Measurements from ENCODE around the gene A3GALT2. TPM values are rescaled to one million over a fixed set of nuclear protein-coding genes. Genes with fewer than 3 reads are reported as not detected.

The A3GALT2 gene
- total and polyA plus RNA-seq, 9 of the 15 experiments (the other 6 are each of a cell fraction or from before 2014, with no cell fraction given), result not detected

GRCh38 chr1:33273961-33274371 lies 46.9 kb downstream of the A3GALT2 start:
- H3K79me2 ChIP-seq (ENCODE audit: control insufficient read depth, insufficient read depth, low read length), result no peaks in the 10 kb centered on the region
- H3K4me3 ChIP-seq, result no peak overlapping the region
- no peaks in the 10 kb centered on the region for H3K36me3 ChIP-seq (ENCODE audit: control insufficient read depth, insufficient read depth, low read length)
- no peak overlapping the region for H3K4me2 ChIP-seq (ENCODE audit: insufficient read depth, low read length)
- no peaks in the 10 kb centered on the region for H3K9me1 ChIP-seq (ENCODE audit: control insufficient read depth, insufficient read depth, low read length)
- intact Hi-C loops (cut with micrococcal nuclease) (no loop called here), in situ Hi-C loops (cut with MboI) (no loop called here)
- no peak overlapping the region for H3K9ac ChIP-seq (ENCODE audit: insufficient read depth in 1 of 2, low read depth in 2 of 2, low read length in 2 of 2)
- DNase-seq (ENCODE audit: extremely low read depth in 1 of 4, low spot score in 3 of 4), result no peak
- ChIA-PET CTCF (ENCODE audit: low intra/inter-chr PET ratio) (no interaction called here), POLR2A (no interaction called here)
- no peak for ATAC-seq
- FAIRE-seq, result peak; percentile 44
- H3K27ac ChIP-seq (ENCODE audit: extremely low read depth, low read depth, low read length), result no peak overlapping the region
- H3K4me1 ChIP-seq (replicated peaks in 1 of 2; ENCODE audit: control insufficient read depth in 2 of 2, insufficient read depth in 2 of 2, low read length in 2 of 2), result peaks cover 3 to 11% of the 10 kb centered on the region in 2 experiments; a peak in 4 of 5 replicates
- no peaks in the 10 kb centered on the region for H3K9me3 ChIP-seq (replicated peaks; ENCODE audit: control insufficient read depth, insufficient read depth, low read depth, low read length)
- peaks cover 4 to 49% of the 10 kb centered on the region in 2 experiments for H3K27me3 ChIP-seq (ENCODE audit: control insufficient read depth in 2 of 2, insufficient read depth in 2 of 2, low read length in 2 of 2)
- H2AFZ ChIP-seq (ENCODE audit: low read depth, low read length), result no peak overlapping the region
- peaks cover 4% of the 10 kb centered on the region; the same call in 1 of the 2 replicates for H4K20me1 ChIP-seq (replicated peaks; ENCODE audit: control insufficient read depth, insufficient read depth, low read length)
- no TSS peak for BruUV-seq (replicated peaks)
- WGBS (ENCODE audit: insufficient coverage, low coverage, missing lambda C conversion rate), result 6% methylated on average over 7 of the region's 7 CpGs
- TF ChIP-seq KDM4B (IDR thresholded peaks at IDR 0.05; ENCODE audit: borderline replicate concordance in 2 of 2, low read depth in 1 of 2) (no peak), GABPB1 (CRISPR knock-in tag; IDR thresholded peaks at IDR 0.05) (no peak), SMARCE1 (IDR thresholded peaks at IDR 0.05) (no peak), POU5F1 (IDR thresholded peaks at IDR 0.05; ENCODE audit: borderline replicate concordance, low read depth, low read length, partially characterized antibody) (no peak), DDX20 (tag; IDR thresholded peaks at IDR 0.05; ENCODE audit: low read depth) (no peak), ATF4 (CRISPR knock-in tag; IDR thresholded peaks at IDR 0.05) (no peak), HDGF (IDR thresholded peaks at IDR 0.05) (no peak), CEBPG (CRISPR knock-in tag; IDR thresholded peaks at IDR 0.05) (no peak), CEBPG (tag; conservative IDR thresholded peaks at IDR 0.05 in 1 of 2, IDR thresholded peaks at IDR 0.05 in 1 of 2) (no peak), SAFB2 (IDR thresholded peaks at IDR 0.05; ENCODE audit: borderline replicate concordance, low read depth, low read length, severe bottlenecking) (no peak), KDM1A (IDR thresholded peaks at IDR 0.05) (peak in 1 of 2 experiments; percentile 28; a peak in 1 of 4 replicates), ZFP36 (IDR thresholded peaks at IDR 0.05; ENCODE audit: low read depth, low read length, partially characterized antibody) (peak; percentile 75), MTA1 (IDR thresholded peaks at IDR 0.05; ENCODE audit: borderline replicate concordance) (no peak), HNRNPK (IDR thresholded peaks at IDR 0.05; ENCODE audit: low read depth, low read length, poor library complexity, severe bottlenecking) (no peak), ZKSCAN1 (IDR thresholded peaks at IDR 0.05; ENCODE audit: low read depth, low read length) (no peak), MAZ (CRISPR knock-in tag; conservative IDR thresholded peaks at IDR 0.05 in 1 of 2, IDR thresholded peaks at IDR 0.05 in 1 of 2) (no peak), ZNF232 (CRISPR knock-in tag; IDR thresholded peaks at IDR 0.05) (no peak), ZNF311 (CRISPR knock-in tag; IDR thresholded peaks at IDR 0.05) (no peak)
- TF ChIP-seq, protein P1, sequence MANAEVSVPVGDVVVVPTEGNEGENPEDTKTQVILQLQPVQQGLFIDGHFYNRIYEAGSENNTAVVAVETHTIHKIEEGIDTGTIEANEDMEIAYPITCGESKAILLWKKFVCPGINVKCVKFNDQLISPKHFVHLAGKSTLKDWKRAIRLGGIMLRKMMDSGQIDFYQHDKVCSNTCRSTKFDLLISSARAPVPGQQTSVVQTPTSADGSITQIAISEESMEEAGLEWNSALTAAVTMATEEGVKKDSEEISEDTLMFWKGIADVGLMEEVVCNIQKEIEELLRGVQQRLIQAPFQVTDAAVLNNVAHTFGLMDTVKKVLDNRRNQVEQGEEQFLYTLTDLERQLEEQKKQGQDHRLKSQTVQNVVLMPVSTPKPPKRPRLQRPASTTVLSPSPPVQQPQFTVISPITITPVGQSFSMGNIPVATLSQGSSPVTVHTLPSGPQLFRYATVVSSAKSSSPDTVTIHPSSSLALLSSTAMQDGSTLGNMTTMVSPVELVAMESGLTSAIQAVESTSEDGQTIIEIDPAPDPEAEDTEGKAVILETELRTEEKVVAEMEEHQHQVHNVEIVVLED (CRISPR knock-in tag; IDR thresholded peaks at IDR 0.05), result no peak
- TF ChIP-seq, protein P2, sequence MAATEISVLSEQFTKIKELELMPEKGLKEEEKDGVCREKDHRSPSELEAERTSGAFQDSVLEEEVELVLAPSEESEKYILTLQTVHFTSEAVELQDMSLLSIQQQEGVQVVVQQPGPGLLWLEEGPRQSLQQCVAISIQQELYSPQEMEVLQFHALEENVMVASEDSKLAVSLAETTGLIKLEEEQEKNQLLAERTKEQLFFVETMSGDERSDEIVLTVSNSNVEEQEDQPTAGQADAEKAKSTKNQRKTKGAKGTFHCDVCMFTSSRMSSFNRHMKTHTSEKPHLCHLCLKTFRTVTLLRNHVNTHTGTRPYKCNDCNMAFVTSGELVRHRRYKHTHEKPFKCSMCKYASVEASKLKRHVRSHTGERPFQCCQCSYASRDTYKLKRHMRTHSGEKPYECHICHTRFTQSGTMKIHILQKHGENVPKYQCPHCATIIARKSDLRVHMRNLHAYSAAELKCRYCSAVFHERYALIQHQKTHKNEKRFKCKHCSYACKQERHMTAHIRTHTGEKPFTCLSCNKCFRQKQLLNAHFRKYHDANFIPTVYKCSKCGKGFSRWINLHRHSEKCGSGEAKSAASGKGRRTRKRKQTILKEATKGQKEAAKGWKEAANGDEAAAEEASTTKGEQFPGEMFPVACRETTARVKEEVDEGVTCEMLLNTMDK (IDR thresholded peaks at IDR 0.05; ENCODE audit: borderline replicate concordance, insufficient read depth, low read depth, low read length, poor library complexity, severe bottlenecking), result no peak
